Lung (tissue), 12 donors: ENCODE results near the gene UBE2E1. TPM values are rescaled to one million over a fixed set of nuclear protein-coding genes. Genes with fewer than 3 reads are reported as not detected.
A peak's percentile ranks its signal among the peaks of the same experiment; 100 is the strongest.

Source experiments
- ATAC-seq: fragments of 200-7000 bp; cut with Tn5 transposase; one replicate; pipeline ENCODE4 v1.9.1; 2020; ENCODE audit warnings: moderate number of reproducible peaks; ENCODE audit not compliant: insufficient read depth, low FRiP score
- DNase-seq, 3 donors: peaks; one replicate each; pipeline ENCODE4 v3.0.0-alpha.2; 2013 to 2017
- H3K27ac ChIP-seq, 2 donors: one replicate each; pipeline ENCODE4 v1.5.1; 2013; ENCODE audit warnings: mild to moderate bottlenecking in 2 of 2, moderate library complexity in 2 of 2, control low read depth in 1 of 2, inconsistent platforms in 1 of 2, low read depth in 1 of 2, low read length in 1 of 2
- H3K27me3 ChIP-seq, 3 donors: one replicate each; pipeline ENCODE4 v1.5.1; 2013; ENCODE audit warnings: low read length in 2 of 3; ENCODE audit not compliant: control insufficient read depth in 3 of 3, insufficient read depth in 3 of 3
- H3K36me3 ChIP-seq, 4 donors: one replicate each; pipeline ENCODE4 v1.5.1; 2013; ENCODE audit warnings: low read length in 4 of 4, mild to moderate bottlenecking in 1 of 4, moderate library complexity in 1 of 4; ENCODE audit not compliant: control insufficient read depth in 4 of 4, insufficient read depth in 4 of 4
- H3K4me1 ChIP-seq, 5 donors: one replicate each; pipeline ENCODE4 v1.5.1; 2013; ENCODE audit warnings: low read length in 5 of 5, mild to moderate bottlenecking in 2 of 5, moderate library complexity in 1 of 5; ENCODE audit not compliant: control insufficient read depth in 5 of 5, insufficient read depth in 5 of 5
- H3K4me3 ChIP-seq: one replicate; pipeline ENCODE4 v1.5.1; 2013; ENCODE audit warnings: mild to moderate bottlenecking, control low read depth, moderate library complexity
- H3K9ac ChIP-seq, 2 donors: one replicate each; pipeline ENCODE4 v1.5.1; 2013; ENCODE audit warnings: low read length in 2 of 2, control low read depth in 1 of 2; ENCODE audit not compliant: insufficient read depth in 1 of 2
- H3K9me3 ChIP-seq, 4 donors: one replicate each; pipeline ENCODE4 v1.5.1; 2013; ENCODE audit warnings: low read length in 3 of 4, mild to moderate bottlenecking in 1 of 4, moderate library complexity in 1 of 4; ENCODE audit not compliant: control insufficient read depth in 4 of 4, insufficient read depth in 3 of 4
- CTCF ChIP-seq: IDR thresholded peaks from 2 replicates; pipeline ENCODE4 v1.5.1; 2012; ENCODE audit warnings: mild to moderate bottlenecking; ENCODE audit errors: control extremely low read depth, extremely low read depth
- WGBS, 2 donors: extraction: QIAGEN DNeasy Blood & Tissue Kit; methylation state at CpG; one replicate each; pipeline ENCODE4 v1.1.7; 2013; 5-methylcytosine and 5-hydroxymethylcytosine counted together
- polyA plus RNA-seq, 2 donors: library from polyadenylated mRNA; stranded (reverse); fragments of 200-250 nt; gene quantifications; one replicate each; pipeline ENCODE4 v1.2.1, GENCODE V29; 2013
- total RNA-seq, 2 donors: library from RNA; depleted of rRNA in 1 of 2; stranded (reverse); fragments of >200 nt in 1 of 2; gene quantifications; one replicate each; pipeline ENCODE4 v1.2.1, GENCODE V29; 2014 to 2021
- donor health status: control.
- donor health status: control.
- donor health status: Bipolar disorder and iron deficiency.
- donor health status: healthy.
- donor health status: DM: yes; HTN: yes; CAD: no.

UBE2E1 gene
- total and polyA plus RNA-seq, 4 donors: 74.1 to 156 (median 87.6) TPM

DNA sequence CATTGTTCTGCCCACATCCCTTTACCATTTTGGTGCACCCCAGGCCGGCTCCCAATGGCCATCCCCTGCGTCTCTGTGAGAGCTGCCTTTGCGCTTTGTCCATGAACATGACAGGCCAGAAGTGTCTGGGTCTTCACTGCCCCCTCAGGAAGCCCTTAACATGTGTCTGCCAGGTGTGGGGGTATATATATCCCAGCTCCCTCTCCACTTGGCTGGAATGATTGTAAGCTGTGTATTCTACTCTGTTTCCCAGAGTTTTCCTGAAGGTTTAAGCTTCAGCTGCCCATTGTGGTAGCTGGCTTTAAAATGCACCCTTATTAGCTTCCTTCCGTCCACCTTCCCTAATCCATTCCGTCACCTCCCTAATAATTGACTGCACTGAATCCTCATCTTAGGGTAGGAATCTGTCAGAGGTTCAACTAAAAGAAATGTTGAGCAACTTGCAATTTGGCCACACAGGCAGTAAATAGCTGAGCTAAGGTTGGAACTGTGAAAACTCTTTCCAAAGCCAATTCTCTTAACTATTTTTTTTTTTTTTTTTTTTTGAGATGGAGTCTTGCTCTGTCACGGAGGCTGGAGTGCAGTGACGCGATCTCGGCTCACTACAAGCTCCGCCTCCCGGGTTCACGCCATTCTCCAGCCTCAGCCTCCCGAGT lies 30.4 kb upstream of the UBE2E1 start:
- H3K27ac ChIP-seq: no peak overlapping the region
- 88 to 96% methylated on average over 13 of the region's 13 CpGs for WGBS, 2 donors
- H3K36me3 ChIP-seq: no peaks in the 10 kb centered on the region
- H3K9ac ChIP-seq: no peak overlapping the region
- peaks cover 0 to 25% (median 7%) of the 10 kb centered on the region in 5 donors for H3K4me1 ChIP-seq
- no peak for TF ChIP-seq CTCF
- H3K4me3 ChIP-seq: no peak overlapping the region
- no peak for ATAC-seq
- H3K27me3 ChIP-seq: no peaks in the 10 kb centered on the region
- peaks cover 0 to 10% (median 1%) of the 10 kb centered on the region in 4 donors for H3K9me3 ChIP-seq
- peak in 2 of 3 donors; percentile 74 to 83 for DNase-seq

DNA sequence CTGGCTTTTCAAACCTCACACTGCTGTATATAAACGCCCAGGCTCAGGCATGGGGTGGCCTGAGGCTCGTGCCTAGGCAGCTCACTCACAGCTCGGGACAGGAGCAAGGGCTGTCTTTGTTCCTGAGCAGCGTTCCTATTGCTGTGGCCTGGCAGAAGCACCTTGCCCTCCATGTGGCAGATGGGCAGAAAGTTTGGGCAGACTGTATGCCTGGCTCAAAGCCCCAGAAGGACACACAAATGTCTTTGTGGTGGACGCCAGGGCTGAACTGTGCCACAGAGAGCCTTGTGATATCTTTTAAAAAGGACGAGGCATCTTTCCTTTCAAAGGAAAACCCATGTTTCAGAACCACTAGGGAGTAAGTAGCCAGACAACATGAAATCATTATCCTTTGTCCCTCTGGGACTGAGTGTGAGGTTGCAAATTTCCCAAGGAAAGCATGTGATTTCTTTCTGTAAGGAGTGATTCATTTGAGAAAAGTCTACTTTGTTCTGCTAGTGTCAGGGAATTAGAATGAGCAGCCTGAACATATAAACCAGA lies 29.3 kb upstream of the UBE2E1 start:
- TF ChIP-seq CTCF: no peak
- Histone ChIP-seq H3K36me3 (no peaks in the 10 kb centered on the region), H3K9ac (no peak overlapping the region), H3K9me3 (peaks cover 0 to 10% (median 1%) of the 10 kb centered on the region in 4 donors), H3K27ac (peak overlapping the region in 1 of 2 donors; percentile 80), H3K4me1 (peaks cover 0 to 25% (median 7%) of the 10 kb centered on the region in 5 donors), H3K27me3 (no peaks in the 10 kb centered on the region), H3K4me3 (no peak overlapping the region)
- WGBS, 2 donors: 81 to 88% methylated on average over 6 of the region's 6 CpGs
- ATAC-seq: peak; percentile 56
- peak in 2 of 3 donors; percentile 40 to 71 for DNase-seq

DNA sequence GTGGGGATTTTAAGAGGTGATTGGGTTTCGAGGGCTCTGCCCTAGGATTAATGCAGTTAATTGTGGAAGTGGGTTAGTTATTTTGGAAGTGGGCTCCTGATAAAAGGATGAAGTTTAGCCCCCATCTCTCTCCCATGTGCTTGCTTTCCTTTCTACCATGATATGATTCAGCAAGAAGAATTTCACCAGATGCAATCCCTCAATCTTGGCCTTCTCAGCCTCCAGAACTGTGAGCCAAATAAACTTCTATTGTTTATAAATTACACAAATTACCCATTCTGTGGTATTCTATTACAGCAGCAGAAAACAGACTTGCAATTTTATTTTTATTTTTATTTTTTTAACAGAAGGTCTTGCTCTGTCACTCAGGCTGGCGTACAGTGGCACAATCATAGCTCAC lies 27.3 kb upstream of the UBE2E1 start:
- no peak overlapping the region for H3K27ac ChIP-seq
- no peak overlapping the region for H3K4me3 ChIP-seq
- H3K9me3 ChIP-seq: peaks cover 0 to 10% (median 1%) of the 10 kb centered on the region in 4 donors
- no peak for TF ChIP-seq CTCF
- ATAC-seq (no peak), DNase-seq (peak; percentile 67 to 96 (median 93))
- H3K4me1 ChIP-seq: peaks cover 0 to 25% (median 7%) of the 10 kb centered on the region in 5 donors
- no peak overlapping the region for H3K9ac ChIP-seq
- no peaks in the 10 kb centered on the region for H3K36me3 ChIP-seq
- 89 to 90% methylated on average over 2 of the region's 2 CpGs for WGBS, 2 donors
- no peaks in the 10 kb centered on the region for H3K27me3 ChIP-seq
